IMR-90 (cell line): ENCODE measurements around the gene PACS1. TPM values are rescaled to one million over a fixed set of nuclear protein-coding genes. Genes with fewer than 3 reads are reported as not detected.

Experiments used
- ATAC-seq: fragments of 200-7000 bp; cut with Tn5 transposase; 2 replicates; pipeline ENCODE4 v1.9.1; 2020; ENCODE audit warnings: low read depth, mild to moderate bottlenecking, moderate library complexity
- BruUV-seq: library from RNA; stranded (reverse); fragments of 400-500 nt; replicated peaks from 2 replicates; lab custom pipeline; 2021; lab: Mats Ljungman, UMichigan
- CTCF ChIA-PET: fragments of 300-600 bp; formaldehyde crosslinking; extraction: SDS; loops from one replicate; lab custom pipeline; 2021; ENCODE audit warnings: antibody characterized with exemption; lab: Yijun Ruan, JAX
- POLR2A ChIA-PET: fragments of 300-600 bp; sonication (Branson Sonifier 250); formaldehyde crosslinking; loops from one replicate; lab custom pipeline; 2022; ENCODE audit warnings: antibody characterized with exemption; ENCODE audit not compliant: unreplicated experiment; lab: Charles Lee
- DNase-seq: peaks from one replicate; pipeline ENCODE4 v3.0.0; 2013
- H2AFZ ChIP-seq: replicated peaks from 2 replicates; pipeline ENCODE3; 2013; ENCODE audit warnings: low read length, mild to moderate bottlenecking; ENCODE audit not compliant: poor library complexity
- H2AK5ac ChIP-seq: 2 replicates; pipeline ENCODE4 v1.6.1; 2013; ENCODE audit warnings: low read depth, low read length, inconsistent platforms
- H2AK9ac ChIP-seq: replicated peaks from 2 replicates; pipeline ENCODE3; 2013; ENCODE audit warnings: mild to moderate bottlenecking, low read depth, low read length, moderate library complexity; ENCODE audit not compliant: poor library complexity
- H2BK120ac ChIP-seq: 2 replicates; pipeline ENCODE4 v1.6.1; 2013; ENCODE audit warnings: low read depth, low read length, inconsistent platforms
- H2BK15ac ChIP-seq: 3 replicates; pipeline ENCODE4 v1.6.1; 2013; ENCODE audit warnings: low read depth, low read length, inconsistent platforms
- H2BK20ac ChIP-seq: 2 replicates; pipeline ENCODE4 v1.6.1; 2013; ENCODE audit warnings: low read depth, mild to moderate bottlenecking, inconsistent platforms, low read length, moderate library complexity
- H2BK5ac ChIP-seq: 2 replicates; pipeline ENCODE4 v1.6.1; 2013; ENCODE audit warnings: mild to moderate bottlenecking, low read depth, low read length, inconsistent platforms; ENCODE audit not compliant: poor library complexity, severe bottlenecking
- H3K14ac ChIP-seq: replicated peaks from 2 replicates; pipeline ENCODE4 v1.6.1; 2013; ENCODE audit warnings: low read depth, low read length, inconsistent platforms
- H3K18ac ChIP-seq: 2 replicates; pipeline ENCODE4 v1.6.1; 2013; ENCODE audit warnings: low read depth, low read length, control low read depth
- H3K23ac ChIP-seq: 2 replicates; pipeline ENCODE4 v1.6.1; 2013; ENCODE audit warnings: low read depth, low read length, inconsistent platforms
- H3K27ac ChIP-seq: 2 replicates; pipeline ENCODE4 v1.5.1; 2013; ENCODE audit warnings: mild to moderate bottlenecking, control low read depth, low read length; ENCODE audit not compliant: insufficient read depth
- H3K27me3 ChIP-seq: 2 replicates; pipeline ENCODE4 v1.6.1; 2013; ENCODE audit warnings: low read length; ENCODE audit not compliant: control insufficient read depth, insufficient read depth
- H3K36me3 ChIP-seq: 2 replicates; pipeline ENCODE4 v1.6.1; 2013; ENCODE audit warnings: low read length, mixed read lengths; ENCODE audit not compliant: control insufficient read depth, insufficient read depth
- H3K4ac ChIP-seq: 2 replicates; pipeline ENCODE4 v1.6.1; 2013; ENCODE audit warnings: low read depth, low read length, inconsistent platforms
- H3K4me1 ChIP-seq: 2 replicates; pipeline ENCODE4 v1.6.1; 2013; ENCODE audit warnings: low read length, mixed read lengths; ENCODE audit not compliant: control insufficient read depth, insufficient read depth
- H3K4me2 ChIP-seq: 2 replicates; pipeline ENCODE4 v1.6.1; 2013; ENCODE audit warnings: low read depth, mild to moderate bottlenecking, control low read depth, low read length, moderate library complexity
- H3K4me3 ChIP-seq: 2 replicates; pipeline ENCODE4 v1.5.1; 2013; ENCODE audit warnings: low read depth, mild to moderate bottlenecking, control low read depth, low read length, moderate library complexity; ENCODE audit not compliant: insufficient read depth
- H3K56ac ChIP-seq: 2 replicates; pipeline ENCODE4 v1.6.1; 2013; ENCODE audit warnings: low read length, inconsistent platforms; ENCODE audit not compliant: insufficient read depth; ENCODE audit errors: extremely low read depth
- H3K79me1 ChIP-seq, 2 experiments: 2 replicates each; pipeline ENCODE4 v1.6.1; 2013; ENCODE audit warnings: low read length in 2 of 2, inconsistent platforms in 1 of 2, low read depth in 1 of 2
- H3K9ac ChIP-seq: 2 replicates; pipeline ENCODE4 v1.6.1; 2013; ENCODE audit warnings: low read depth, low read length, control low read depth
- H3K9me1 ChIP-seq: 2 replicates; pipeline ENCODE4 v1.6.1; 2013; ENCODE audit warnings: low read length, inconsistent platforms; ENCODE audit not compliant: insufficient read depth
- H3K9me3 ChIP-seq: 2 replicates; pipeline ENCODE4 v1.6.1; 2013; ENCODE audit warnings: low read length; ENCODE audit not compliant: control insufficient read depth, insufficient read depth
- H4K20me1 ChIP-seq: 2 replicates; pipeline ENCODE4 v1.6.1; 2013; ENCODE audit warnings: low read length, inconsistent platforms; ENCODE audit not compliant: insufficient read depth
- H4K5ac ChIP-seq: 2 replicates; pipeline ENCODE4 v1.6.1; 2013; ENCODE audit warnings: mild to moderate bottlenecking, low read depth, low read length, control low read depth
- H4K8ac ChIP-seq, 2 experiments: 2 replicates each; pipeline ENCODE4 v1.6.1; 2013; ENCODE audit warnings: low read depth in 2 of 2, low read length in 2 of 2, control low read depth in 1 of 2, inconsistent platforms in 1 of 2
- H4K91ac ChIP-seq: 2 replicates; pipeline ENCODE4 v1.6.1; 2013; ENCODE audit warnings: low read depth, low read length, inconsistent platforms; ENCODE audit not compliant: insufficient read depth
- BHLHE40 ChIP-seq: fragments of 150-350 bp; IDR thresholded peaks from 2 replicates; pipeline ENCODE4 v1.6.1; 2016; ENCODE audit warnings: mild to moderate bottlenecking, low read depth, low read length
- CTCF ChIP-seq: conservative IDR thresholded peaks from 2 replicates; pipeline ENCODE4 v1.5.1; 2012; ENCODE audit warnings: mild to moderate bottlenecking, low read depth, low read length, improper control_type of control experiment
- ELK1 ChIP-seq: fragments of 150-350 bp; IDR thresholded peaks from 2 replicates; pipeline ENCODE4 v1.6.1; 2016; ENCODE audit warnings: low read depth, mild to moderate bottlenecking, low read length, moderate library complexity, borderline replicate concordance
- FOS ChIP-seq: fragments of 150-350 bp; IDR thresholded peaks from 2 replicates; pipeline ENCODE4 v1.6.1; 2016; ENCODE audit warnings: low read depth, low read length
- MAFK ChIP-seq: IDR thresholded peaks from 2 replicates; pipeline ENCODE4 v1.6.1; 2012; ENCODE audit warnings: low read depth, low read length, improper control_type of control experiment
- MAZ ChIP-seq: IDR thresholded peaks from 2 replicates; pipeline ENCODE4 v1.6.1; 2012; ENCODE audit warnings: low read depth, mild to moderate bottlenecking, low read length, improper control_type of control experiment, moderate library complexity, borderline replicate concordance
- MXI1 ChIP-seq: IDR thresholded peaks from 2 replicates; pipeline ENCODE4 v1.6.1; 2012; ENCODE audit warnings: low read depth, mild to moderate bottlenecking, low read length, moderate library complexity, borderline replicate concordance
- NFE2L2 ChIP-seq: fragments of 150-350 bp; IDR thresholded peaks from 2 replicates; pipeline ENCODE4 v1.6.1; 2016; ENCODE audit warnings: low read depth, mild to moderate bottlenecking, low read length
- POLR2A ChIP-seq: IDR thresholded peaks from 2 replicates; pipeline ENCODE4 v1.6.1; 2012; ENCODE audit warnings: mild to moderate bottlenecking, low read depth, low read length
- RAD21 ChIP-seq: IDR thresholded peaks from 2 replicates; pipeline ENCODE4 v1.6.1; 2012; ENCODE audit warnings: low read length, improper control_type of control experiment
- RCOR1 ChIP-seq: IDR thresholded peaks from 2 replicates; pipeline ENCODE4 v1.6.1; 2012; ENCODE audit warnings: mild to moderate bottlenecking, low read length, improper control_type of control experiment; ENCODE audit not compliant: insufficient replicate concordance
- RFX5 ChIP-seq: IDR thresholded peaks from 2 replicates; pipeline ENCODE4 v1.8.0; 2012; ENCODE audit warnings: low read depth, mild to moderate bottlenecking, low read length, moderate library complexity
- SMC3 ChIP-seq: fragments of 150-350 bp; IDR thresholded peaks from 2 replicates; pipeline ENCODE4 v1.6.1; 2016; ENCODE audit warnings: low read depth, mild to moderate bottlenecking, antibody characterized with exemption, low read length, moderate library complexity
- USF2 ChIP-seq: fragments of 150-350 bp; IDR thresholded peaks from 2 replicates; pipeline ENCODE4 v1.6.1; 2017; ENCODE audit warnings: mild to moderate bottlenecking, antibody characterized with exemption, low read length, low read depth
- WGBS, 2 experiments: methylation state at CpG; one replicate each; pipeline versions ENCODE4 v1.1.5 to v1.1.7; 2013; ENCODE audit warnings: missing lambda C conversion rate in 2 of 2; ENCODE audit not compliant: insufficient read length in 1 of 2; ENCODE audit errors: extremely low coverage in 2 of 2; 5-methylcytosine and 5-hydroxymethylcytosine counted together
- dilution Hi-C: fragments of 300-500 bp; cut with HindIII; formaldehyde crosslinking; loops from one replicate; pipeline ENCODE4 v1.14.3; 2018; ENCODE audit warnings: low sequenced_read_pairs; ENCODE audit not compliant: unreplicated experiment
- in situ Hi-C: fragments of 300-500 bp; cut with MboI; formaldehyde crosslinking; loops from 3 replicates; pipeline ENCODE4 v1.14.3; 2019; ENCODE audit warnings: low sequenced_read_pairs, inconsistent platforms, mixed read lengths
- intact Hi-C: fragments of 100-400 bp; cut with micrococcal nuclease; formaldehyde crosslinking; loops from 2 replicates; pipeline ENCODE4 v1.10.0; 2022
- polyA plus RNA-seq, 3 experiments: library from polyadenylated mRNA; depleted of rRNA; stranded (reverse); fragments of >200 nt; gene quantifications; 2 replicates each; pipeline ENCODE4 v1.2.3, GENCODE V29; 2012; ENCODE audit warnings: low replicate concordance in 1 of 3
- total RNA-seq: library from RNA; depleted of rRNA; stranded (reverse); fragments of >200 nt; gene quantifications from 2 replicates; pipeline ENCODE4 v1.2.3, GENCODE V29; 2012

PACS1 gene
- total and polyA plus RNA-seq, 2 of the 4 experiments (the other 2 are of a cell fraction), result 7.3 to 32.0 TPM

GRCh38 chr11:66263785-66264184 lies 193.7 kb downstream of the PACS1 start:
- H3K36me3 ChIP-seq, result peaks cover 50% of the 10 kb centered on the region
- BruUV-seq, result no TSS peak
- ATAC-seq, result no peak

More at GRCh38 chr11:66263785-66264184, 193.7 kb downstream of the PACS1 start:
- Histone ChIP-seq H2BK15ac (no peak overlapping the region), H3K9me3 (no peaks in the 10 kb centered on the region), H3K79me1 (peaks cover 17 to 44% of the 10 kb centered on the region in 2 experiments), H2BK120ac (no peak overlapping the region), H3K23ac (no peak overlapping the region), H2AK5ac (no peak overlapping the region), H3K4me2 (no peak overlapping the region), H3K18ac (no peak overlapping the region), H2AK9ac (no peak overlapping the region), H3K9ac (no peak overlapping the region), H3K27me3 (no peaks in the 10 kb centered on the region), H3K4me3 (no peak overlapping the region), H4K91ac (no peak overlapping the region), H3K4me1 (peaks cover 6% of the 10 kb centered on the region; the same call in 1 of the 2 replicates), H4K20me1 (peaks cover 18% of the 10 kb centered on the region; the same call in 1 of the 2 replicates), H4K5ac (no peak overlapping the region), H3K14ac (no peak overlapping the region), H2AFZ (no peak overlapping the region), H3K27ac (no peak overlapping the region), H4K8ac (no peak overlapping the region), H3K56ac (no peak overlapping the region), H3K4ac (no peak overlapping the region), H3K9me1 (no peaks in the 10 kb centered on the region; the same call in 1 of the 2 replicates), H2BK5ac (no peak overlapping the region), H2BK20ac (no peak overlapping the region)
- ChIA-PET CTCF (no interaction called here), POLR2A (no interaction called here)
- intact Hi-C loops (no loop called here), in situ Hi-C loops (no loop called here), dilution Hi-C loops (no loop called here)
- 100% methylated on average over 4 of the region's 10 CpGs; no CpG with 5 or more reads in 1 of the 2 experiments for WGBS, 2 experiments
- TF ChIP-seq RFX5, result no peak
- no peak for TF ChIP-seq NFE2L2
- TF ChIP-seq POLR2A, result no peak
- TF ChIP-seq ELK1, result no peak
- no peak for TF ChIP-seq MAFK
- no peak for TF ChIP-seq MXI1
- TF ChIP-seq FOS, result no peak
- TF ChIP-seq RAD21, result no peak
- TF ChIP-seq RCOR1, result no peak
- no peak for TF ChIP-seq MAZ
- TF ChIP-seq SMC3, result no peak
- TF ChIP-seq USF2, result no peak
- TF ChIP-seq CTCF, result no peak
- no peak for TF ChIP-seq BHLHE40
- DNase-seq, result no peak
